GM23338 (cell line): ENCODE data around the gene UCK1.

Experiments
- CTCF ChIP-seq, 2 experiments: fragments of 200-600 bp in 1 of 2; sonication (generic) in 1 of 2; conservative IDR thresholded peaks; 2 replicates each; pipeline versions ENCODE4 v1.5.1 to v1.6.1; 2016 to 2017; ENCODE audit warnings: antibody characterized with exemption in 2 of 2, low read depth in 2 of 2, mild to moderate bottlenecking in 2 of 2, moderate library complexity in 1 of 2
- EZH2 ChIP-seq: fragments of 200-600 bp; sonication (generic); IDR thresholded peaks from one replicate; pipeline ENCODE4 v1.8.0; 2017; ENCODE audit warnings: antibody characterized with exemption, mild to moderate bottlenecking, low read depth; ENCODE audit not compliant: unreplicated experiment
- JUNB ChIP-seq: IDR thresholded peaks from one replicate; pipeline ENCODE4 v1.6.1; 2016; ENCODE audit warnings: antibody characterized with exemption; ENCODE audit not compliant: unreplicated experiment
- NANOG ChIP-seq: IDR thresholded peaks from 2 replicates; pipeline ENCODE4 v1.6.1; 2016; ENCODE audit warnings: antibody characterized with exemption, borderline replicate concordance
- POLR2AphosphoS5 ChIP-seq: IDR thresholded peaks from 2 replicates; pipeline ENCODE4 v1.6.1; 2016; ENCODE audit warnings: antibody characterized with exemption, low read depth
- REST ChIP-seq: IDR thresholded peaks from one replicate; pipeline ENCODE4 v1.6.1; 2018; ENCODE audit warnings: antibody characterized with exemption; ENCODE audit not compliant: unreplicated experiment
- STAT1 ChIP-seq: IDR thresholded peaks from one replicate; pipeline ENCODE4 v1.6.1; 2016; ENCODE audit warnings: antibody characterized with exemption; ENCODE audit not compliant: unreplicated experiment
- ZNF462 ChIP-seq: fragments of 250-450 bp; sonication (Bioruptor Pico); IDR thresholded peaks from 2 replicates; pipeline ENCODE4 v1.5.0; 2020; ENCODE audit warnings: mild to moderate bottlenecking, moderate library complexity

- no peak for TF ChIP-seq CTCF (conservative IDR thresholded peaks at IDR 0.05; ENCODE audit: low read depth in 2 of 2)
- TF ChIP-seq ZNF462 (CRISPR knock-in tag) = no peak
- no peak for TF ChIP-seq POLR2AphosphoS5
- TF ChIP-seq REST = no peak
- TF ChIP-seq STAT1 = no peak
- TF ChIP-seq NANOG = no peak
- no peak for TF ChIP-seq JUNB
- no peak for TF ChIP-seq EZH2
Measured at GRCh38 chr9:131481441-131482342, 49.4 kb downstream of the UCK1 start.
